ENCODE data around the gene FOXF1. TPM values are rescaled to one million over a fixed set of nuclear protein-coding genes. Genes with fewer than 3 reads are reported as not detected.
A peak's percentile ranks its signal among the peaks of the same experiment; 100 is the strongest.

The FOXF1 gene
- total and polyA plus RNA-seq, 9 of the 15 experiments (the other 6 are each of a cell fraction or from before 2014, with no cell fraction given) = 0.04 TPM; not detected in 8

DNA sequence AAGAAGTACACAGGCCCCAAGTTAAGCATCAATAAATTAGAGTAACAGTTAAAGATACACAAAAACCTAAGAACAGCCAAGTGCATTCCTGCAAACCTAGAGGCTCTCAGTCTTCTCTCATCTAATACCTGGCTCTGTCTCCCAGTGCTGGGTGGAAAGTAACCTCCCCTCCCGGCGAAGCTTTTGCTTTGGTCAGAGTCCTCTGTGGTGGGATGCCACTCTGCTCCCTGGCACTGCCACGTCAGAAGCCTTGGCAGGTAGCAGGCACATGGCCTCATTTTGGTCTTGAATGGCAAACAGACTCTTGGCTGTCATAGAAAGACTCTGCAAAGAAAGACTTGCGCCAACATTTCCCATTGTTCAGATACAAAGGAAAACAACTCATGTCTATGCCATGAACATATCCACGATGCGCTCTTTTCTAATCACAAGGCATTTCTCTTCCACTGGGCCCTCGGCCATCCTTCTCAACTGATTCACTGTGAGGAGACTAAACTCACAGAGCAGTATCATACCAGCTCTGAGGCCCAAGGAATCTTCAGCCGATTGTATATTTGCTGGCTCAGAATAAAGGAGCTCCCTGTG is 23.5 kb downstream of the FOXF1 start (continued):
- TF ChIP-seq ZNF561 (CRISPR knock-in tag; conservative IDR thresholded peaks at IDR 0.05) = no peak
- TF ChIP-seq ZNF449 (CRISPR knock-in tag; IDR thresholded peaks at IDR 0.05) = no peak
- TF ChIP-seq, protein P1, sequence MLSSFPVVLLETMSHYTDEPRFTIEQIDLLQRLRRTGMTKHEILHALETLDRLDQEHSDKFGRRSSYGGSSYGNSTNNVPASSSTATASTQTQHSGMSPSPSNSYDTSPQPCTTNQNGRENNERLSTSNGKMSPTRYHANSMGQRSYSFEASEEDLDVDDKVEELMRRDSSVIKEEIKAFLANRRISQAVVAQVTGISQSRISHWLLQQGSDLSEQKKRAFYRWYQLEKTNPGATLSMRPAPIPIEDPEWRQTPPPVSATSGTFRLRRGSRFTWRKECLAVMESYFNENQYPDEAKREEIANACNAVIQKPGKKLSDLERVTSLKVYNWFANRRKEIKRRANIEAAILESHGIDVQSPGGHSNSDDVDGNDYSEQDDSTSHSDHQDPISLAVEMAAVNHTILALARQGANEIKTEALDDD (IDR thresholded peaks at IDR 0.05) = no peak

DNA sequence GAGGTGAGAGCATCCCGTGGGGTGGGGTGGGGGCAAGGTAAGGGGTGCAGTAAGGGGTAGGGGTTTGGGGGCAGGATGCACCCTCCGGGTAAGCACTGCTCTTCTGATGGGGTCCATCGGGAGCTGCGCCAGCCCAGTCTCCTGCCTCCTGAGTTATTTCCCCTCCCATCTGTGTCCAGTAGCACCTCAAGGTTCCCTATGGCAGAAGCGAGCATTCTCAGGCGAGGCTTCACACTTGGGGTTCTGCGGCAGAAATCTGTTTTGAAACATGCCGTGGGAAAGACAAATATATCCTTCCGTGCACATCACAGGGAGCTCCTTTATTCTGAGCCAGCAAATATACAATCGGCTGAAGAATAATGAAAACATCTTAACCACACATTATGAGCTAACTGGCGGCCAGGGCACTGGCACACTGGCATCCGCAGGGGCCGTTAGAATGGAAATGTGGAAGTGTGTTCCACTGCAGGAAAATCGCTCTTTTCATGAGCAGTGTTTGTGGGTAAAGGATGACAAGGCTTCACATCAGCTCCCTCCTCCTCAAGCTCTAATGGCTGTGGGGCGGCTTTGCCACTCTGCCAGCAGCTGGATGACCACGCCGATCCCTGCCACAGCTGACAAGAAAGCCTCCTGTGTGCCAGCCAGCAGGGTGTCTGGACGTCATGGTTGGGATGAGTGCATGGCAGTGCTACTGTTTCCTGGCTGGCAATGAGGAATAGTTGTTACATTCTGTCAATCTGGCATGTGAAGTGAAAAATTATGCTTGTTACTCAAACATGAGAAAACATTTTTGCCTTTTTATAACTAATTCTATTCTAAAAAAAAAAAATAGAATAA is 24.7 kb downstream of the FOXF1 start:
- intact Hi-C loops (cut with micrococcal nuclease) = no loop called here
- no peak overlapping the region for H2AFZ ChIP-seq (ENCODE audit: low read depth, low read length)
- H3K9me3 ChIP-seq (replicated peaks; ENCODE audit: control insufficient read depth, insufficient read depth, low read depth, low read length) = no peaks in the 10 kb centered on the region
- FAIRE-seq (no peak), ATAC-seq (no peak), DNase-seq (ENCODE audit: extremely low read depth in 1 of 4, low spot score in 3 of 4) (no peak)
- no peaks in the 10 kb centered on the region for H3K4me1 ChIP-seq (replicated peaks in 1 of 2; ENCODE audit: control insufficient read depth in 2 of 2, insufficient read depth in 2 of 2, low read length in 2 of 2)
- no peak overlapping the region for H3K4me2 ChIP-seq (ENCODE audit: insufficient read depth, low read length)
- no peak overlapping the region for H3K4me3 ChIP-seq
- no peaks in the 10 kb centered on the region for H3K27me3 ChIP-seq (ENCODE audit: control insufficient read depth in 2 of 2, insufficient read depth in 2 of 2, low read length in 2 of 2)
- 78% methylated on average over 13 of the region's 18 CpGs for WGBS (ENCODE audit: insufficient coverage, low coverage, missing lambda C conversion rate)
- in situ Hi-C loops (cut with MboI) = no loop called here
- ChIA-PET POLR2A (interaction anchor here (0.7 kb wide), 1 partner anchor 320 kb away, joined by 3 read pairs; no protein-coding TSS in a partner anchor), CTCF (ENCODE audit: low intra/inter-chr PET ratio) (no interaction called here)
- H3K36me3 ChIP-seq (ENCODE audit: control insufficient read depth, insufficient read depth, low read length) = peaks cover 21% of the 10 kb centered on the region; the same call in 1 of the 3 replicates
- no peaks in the 10 kb centered on the region for H4K20me1 ChIP-seq (replicated peaks; ENCODE audit: control insufficient read depth, insufficient read depth, low read length)
- H3K27ac ChIP-seq (ENCODE audit: extremely low read depth, low read depth, low read length) = no peak overlapping the region
- 0 out of 4 replicates have a peak overlapping the region, but pooled peaks of 1 of the 2 experiments have one; percentile 7 for H3K9ac ChIP-seq (ENCODE audit: insufficient read depth in 1 of 2, low read depth in 2 of 2, low read length in 2 of 2)
- no peaks in the 10 kb centered on the region for H3K79me2 ChIP-seq (ENCODE audit: control insufficient read depth, insufficient read depth, low read length)
- no TSS peak for BruUV-seq (replicated peaks)
- peaks cover 3% of the 10 kb centered on the region for H3K9me1 ChIP-seq (ENCODE audit: control insufficient read depth, insufficient read depth, low read length)
- no peak for TF ChIP-seq RAD21 (CRISPR knock-in tag; conservative IDR thresholded peaks at IDR 0.05 in 1 of 2, IDR thresholded peaks at IDR 0.05 in 1 of 2)
- no peak for TF ChIP-seq ID3 (CRISPR knock-in tag; IDR thresholded peaks at IDR 0.05)
- TF ChIP-seq ID3 (tag; IDR thresholded peaks at IDR 0.05) = no peak
- TF ChIP-seq ELF2 (CRISPR knock-in tag; IDR thresholded peaks at IDR 0.05) = no peak
- no peak for TF ChIP-seq GTF2A2 (tag; IDR thresholded peaks at IDR 0.05)
- no peak for TF ChIP-seq ARID3A (IDR thresholded peaks at IDR 0.05; ENCODE audit: borderline replicate concordance, low read depth, low read length)

All from K562 (cell line).